H9 (cell line): ENCODE measurements around the gene CCNY. TPM values are rescaled to one million over a fixed set of nuclear protein-coding genes. Genes with fewer than 3 reads are reported as not detected.

Experiments
- DNase-seq: peaks from one replicate; pipeline ENCODE4 v3.0.0-alpha.2; 2017
- H2AFZ ChIP-seq: one replicate; pipeline ENCODE4 v1.6.1; 2013; ENCODE audit warnings: mild to moderate bottlenecking, low read length, control low read depth, moderate library complexity
- H2AK5ac ChIP-seq: 2 replicates; pipeline ENCODE4 v1.6.1; 2013; ENCODE audit warnings: low read length, control low read depth, mixed read lengths; ENCODE audit not compliant: insufficient read length
- H2BK120ac ChIP-seq: one replicate; pipeline ENCODE4 v1.6.1; 2013; ENCODE audit warnings: low read depth, mild to moderate bottlenecking, low read length, control low read depth, inconsistent platforms; ENCODE audit not compliant: poor library complexity, severe bottlenecking
- H2BK12ac ChIP-seq: 2 replicates; pipeline ENCODE4 v1.6.1; 2013; ENCODE audit warnings: low read length, control low read depth, mixed read lengths, low read depth; ENCODE audit not compliant: insufficient read length
- H2BK15ac ChIP-seq: 2 replicates; pipeline ENCODE4 v1.6.1; 2013; ENCODE audit warnings: low read depth, low read length, control low read depth
- H2BK20ac ChIP-seq: one replicate; pipeline ENCODE4 v1.6.1; 2013; ENCODE audit warnings: low read depth, mild to moderate bottlenecking, low read length, control low read depth, inconsistent platforms; ENCODE audit not compliant: poor library complexity, severe bottlenecking
- H2BK5ac ChIP-seq: 2 replicates; pipeline ENCODE4 v1.6.1; 2013; ENCODE audit warnings: low read length, control low read depth, mixed read lengths; ENCODE audit not compliant: insufficient read length
- H3K14ac ChIP-seq: 2 replicates; pipeline ENCODE4 v1.6.1; 2013; ENCODE audit warnings: low read length, control low read depth; ENCODE audit not compliant: insufficient read depth
- H3K18ac ChIP-seq: 2 replicates; pipeline ENCODE4 v1.6.1; 2013; ENCODE audit warnings: low read depth, mild to moderate bottlenecking, mixed read lengths, low read length, control low read depth; ENCODE audit not compliant: insufficient read length
- H3K23ac ChIP-seq: 2 replicates; pipeline ENCODE4 v1.6.1; 2013; ENCODE audit warnings: low read length, control low read depth, mixed read lengths, low read depth; ENCODE audit not compliant: insufficient read length
- H3K23me2 ChIP-seq: 2 replicates; pipeline ENCODE4 v1.6.1; 2013; ENCODE audit warnings: low read depth, mild to moderate bottlenecking, mixed read lengths, low read length, control low read depth; ENCODE audit not compliant: insufficient read length, poor library complexity, severe bottlenecking
- H3K27ac ChIP-seq: 2 replicates; pipeline ENCODE4 v1.5.1; 2013; ENCODE audit warnings: low read length, control low read depth, mixed read lengths, low read depth; ENCODE audit not compliant: insufficient read length
- H3K27me3 ChIP-seq: 2 replicates; pipeline ENCODE4 v1.6.1; 2013; ENCODE audit warnings: low read length, control low read depth, inconsistent platforms; ENCODE audit not compliant: insufficient read depth
- H3K4ac ChIP-seq: 2 replicates; pipeline ENCODE4 v1.6.1; 2013; ENCODE audit warnings: low read depth, mild to moderate bottlenecking, control low read depth, inconsistent platforms, low read length, moderate library complexity
- H3K4me1 ChIP-seq: 2 replicates; pipeline ENCODE4 v1.6.1; 2013; ENCODE audit warnings: low read length, control low read depth, inconsistent platforms; ENCODE audit not compliant: insufficient read depth
- H3K4me2 ChIP-seq: 2 replicates; pipeline ENCODE4 v1.6.1; 2013; ENCODE audit warnings: low read length, control low read depth, mixed read lengths; ENCODE audit not compliant: insufficient read length, insufficient read depth
- H3K56ac ChIP-seq: 2 replicates; pipeline ENCODE4 v1.6.1; 2013; ENCODE audit warnings: low read depth, mild to moderate bottlenecking, mixed read lengths, low read length, control low read depth; ENCODE audit not compliant: insufficient read length
- H3K79me1 ChIP-seq: 2 replicates; pipeline ENCODE4 v1.6.1; 2013; ENCODE audit warnings: low read depth, mild to moderate bottlenecking, moderate library complexity, low read length, control low read depth, inconsistent platforms; ENCODE audit not compliant: insufficient read depth, poor library complexity, severe bottlenecking
- H3K79me2 ChIP-seq: 2 replicates; pipeline ENCODE4 v1.6.1; 2013; ENCODE audit warnings: low read length, control low read depth, inconsistent platforms; ENCODE audit not compliant: insufficient read depth
- H3K9ac ChIP-seq: 2 replicates; pipeline ENCODE4 v1.6.1; 2013; ENCODE audit warnings: low read length, control low read depth, mixed read lengths; ENCODE audit not compliant: insufficient read length; ENCODE audit errors: extremely low read depth
- H3K9me3 ChIP-seq: one replicate; pipeline ENCODE4 v1.6.1; 2013; ENCODE audit warnings: low read depth, low read length, inconsistent platforms; ENCODE audit not compliant: control insufficient read depth
- H3T11ph ChIP-seq: one replicate; pipeline ENCODE4 v1.6.1; 2013; ENCODE audit warnings: mild to moderate bottlenecking, low read length, control low read depth, inconsistent platforms
- H4K20me1 ChIP-seq: one replicate; pipeline ENCODE4 v1.6.1; 2013; ENCODE audit not compliant: control insufficient read depth, insufficient read length, insufficient read depth
- H4K5ac ChIP-seq: 2 replicates; pipeline ENCODE4 v1.6.1; 2013; ENCODE audit warnings: low read depth, mild to moderate bottlenecking, mixed read lengths, low read length, control low read depth; ENCODE audit not compliant: insufficient read length
- H4K8ac ChIP-seq: replicated peaks from 2 replicates; pipeline ENCODE4 v1.6.1; 2013; ENCODE audit warnings: low read length, control low read depth, mixed read lengths, low read depth; ENCODE audit not compliant: insufficient read length
- H4K91ac ChIP-seq: 2 replicates; pipeline ENCODE4 v1.6.1; 2013; ENCODE audit warnings: low read depth, mild to moderate bottlenecking, moderate library complexity, mixed read lengths, low read length, control low read depth; ENCODE audit not compliant: insufficient read length
- H3K27ac Mint-ChIP-seq, 3 experiments: 2 replicates in 2 of 3; 3 replicates in 1 of 3; pipeline ENCODE4 v1.8.0; 2020 to 2021; ENCODE audit warnings: mixed read lengths in 3 of 3, mild to moderate bottlenecking in 1 of 3, moderate library complexity in 1 of 3
- H3K27me3 Mint-ChIP-seq: 2 replicates; pipeline ENCODE4 v1.8.0; 2021; ENCODE audit warnings: low read depth, mild to moderate bottlenecking, moderate library complexity, mixed read lengths
- H3K36me3 Mint-ChIP-seq, 3 experiments: 2 replicates in 2 of 3; 3 replicates in 1 of 3; pipeline ENCODE4 v1.8.0; 2020 to 2021; ENCODE audit warnings: low read depth in 3 of 3, mixed read lengths in 3 of 3; ENCODE audit not compliant: insufficient read depth in 1 of 3
- H3K4me1 Mint-ChIP-seq, 2 experiments: 2 replicates each; pipeline ENCODE4 v1.8.0; 2020; ENCODE audit warnings: mixed read lengths in 2 of 2
- H3K4me3 Mint-ChIP-seq, 2 experiments: 2 replicates in 1 of 2; 3 replicates in 1 of 2; pipeline ENCODE4 v1.8.0; 2020 to 2021; ENCODE audit warnings: mild to moderate bottlenecking in 2 of 2, mixed read lengths in 2 of 2, moderate library complexity in 1 of 2
- H3K9me3 Mint-ChIP-seq, 2 experiments: 2 replicates in 1 of 2; 3 replicates in 1 of 2; pipeline ENCODE4 v1.8.0; 2020; ENCODE audit warnings: mild to moderate bottlenecking in 2 of 2, mixed read lengths in 2 of 2, moderate library complexity in 1 of 2
- WGBS: extraction: QIAGEN DNeasy Blood & Tissue Kit; methylation state at CpG from one replicate; pipeline ENCODE4 v1.1.7; 2013; ENCODE audit warnings: missing lambda C conversion rate, low lambda C conversion rate, mixed read lengths; ENCODE audit not compliant: insufficient read length; ENCODE audit errors: extremely low coverage; 5-methylcytosine and 5-hydroxymethylcytosine counted together
- total RNA-seq: library from RNA; stranded (reverse); gene quantifications from 2 replicates; pipeline ENCODE4 v1.2.1, GENCODE V29; 2021
- TF ChIP-seq, protein P1 (sequence below): fragments of 200-600 bp; sonication (generic); conservative IDR thresholded peaks from 3 replicates; pipeline ENCODE4 v1.8.0; 2021; ENCODE audit warnings: antibody characterized with exemption, mild to moderate bottlenecking

The CCNY gene
- total RNA-seq, 1 experiment from 2014 or later = 62.1 TPM

DNA sequence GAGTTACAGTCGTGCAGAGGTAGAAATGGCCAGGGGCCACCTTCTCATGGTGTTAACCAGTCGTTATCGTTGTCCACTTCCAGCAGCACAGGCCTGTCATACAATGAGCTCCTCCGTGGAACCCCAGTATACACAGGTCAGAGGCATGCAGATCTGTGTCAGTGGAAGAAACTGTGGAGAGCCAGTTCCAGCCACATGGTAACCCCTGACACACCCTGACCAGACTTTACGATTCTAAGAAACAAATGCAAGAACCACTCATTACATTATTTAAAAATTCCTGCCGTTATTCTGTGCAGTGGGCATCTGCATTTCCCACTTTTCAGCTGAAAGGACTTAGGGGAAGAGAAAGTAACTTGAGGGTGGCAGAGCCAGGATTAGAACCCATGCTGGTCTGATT lies 245.3 kb downstream of the CCNY start:
- no peak overlapping the region for H2BK20ac ChIP-seq
- H3T11ph ChIP-seq = no peak overlapping the region
- H3K9ac ChIP-seq = no peak overlapping the region
- H3K56ac ChIP-seq = no peak overlapping the region
- no peak overlapping the region for H2AFZ ChIP-seq
- no peaks in the 10 kb centered on the region for H3K27me3 ChIP-seq
- DNase-seq = no peak
- Mint-ChIP-seq H3K27ac (no peak overlapping the region), H3K4me3 (no peak overlapping the region), H3K27me3 (peaks cover 4% of the 10 kb centered on the region), H3K4me1 (no peaks in the 10 kb centered on the region; a peak in 1 of 4 replicates), H3K36me3 (no peaks in the 10 kb centered on the region; a peak in 2 of 7 replicates), H3K9me3 (no peaks in the 10 kb centered on the region; a peak in 2 of 5 replicates)
- WGBS = no CpG with 5 or more reads among the region's 6 CpGs
- no peaks in the 10 kb centered on the region for H3K9me3 ChIP-seq
- no peaks in the 10 kb centered on the region for H3K79me2 ChIP-seq
- no peak overlapping the region for H2BK12ac ChIP-seq
- no peak overlapping the region for H4K8ac ChIP-seq
- H3K18ac ChIP-seq = no peak overlapping the region
- H3K27ac ChIP-seq = no peak overlapping the region
- H4K91ac ChIP-seq = no peak overlapping the region
- no peak overlapping the region for H2BK15ac ChIP-seq
- no peaks in the 10 kb centered on the region for H3K4me1 ChIP-seq
- H3K23me2 ChIP-seq = no peaks in the 10 kb centered on the region
- H2BK120ac ChIP-seq = no peak overlapping the region
- no peak overlapping the region for H3K4ac ChIP-seq
- no peak overlapping the region for H3K23ac ChIP-seq
- TF ChIP-seq, protein P1, sequence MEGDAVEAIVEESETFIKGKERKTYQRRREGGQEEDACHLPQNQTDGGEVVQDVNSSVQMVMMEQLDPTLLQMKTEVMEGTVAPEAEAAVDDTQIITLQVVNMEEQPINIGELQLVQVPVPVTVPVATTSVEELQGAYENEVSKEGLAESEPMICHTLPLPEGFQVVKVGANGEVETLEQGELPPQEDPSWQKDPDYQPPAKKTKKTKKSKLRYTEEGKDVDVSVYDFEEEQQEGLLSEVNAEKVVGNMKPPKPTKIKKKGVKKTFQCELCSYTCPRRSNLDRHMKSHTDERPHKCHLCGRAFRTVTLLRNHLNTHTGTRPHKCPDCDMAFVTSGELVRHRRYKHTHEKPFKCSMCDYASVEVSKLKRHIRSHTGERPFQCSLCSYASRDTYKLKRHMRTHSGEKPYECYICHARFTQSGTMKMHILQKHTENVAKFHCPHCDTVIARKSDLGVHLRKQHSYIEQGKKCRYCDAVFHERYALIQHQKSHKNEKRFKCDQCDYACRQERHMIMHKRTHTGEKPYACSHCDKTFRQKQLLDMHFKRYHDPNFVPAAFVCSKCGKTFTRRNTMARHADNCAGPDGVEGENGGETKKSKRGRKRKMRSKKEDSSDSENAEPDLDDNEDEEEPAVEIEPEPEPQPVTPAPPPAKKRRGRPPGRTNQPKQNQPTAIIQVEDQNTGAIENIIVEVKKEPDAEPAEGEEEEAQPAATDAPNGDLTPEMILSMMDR = no peak
- H4K20me1 ChIP-seq = no peaks in the 10 kb centered on the region
- no peak overlapping the region for H2BK5ac ChIP-seq
- no peak overlapping the region for H3K4me2 ChIP-seq
- no peak overlapping the region for H2AK5ac ChIP-seq
- no peak overlapping the region for H4K5ac ChIP-seq
- no peaks in the 10 kb centered on the region for H3K79me1 ChIP-seq
- H3K14ac ChIP-seq = no peak overlapping the region
